ENCODE data around the gene ZNF189.

Gene ZNF189

GRCh38 chr9:101438523-101438922 lies 39.9 kb downstream of the ZNF189 start:
- TF ChIP-seq SPI1 (IDR thresholded peaks at IDR 0.05; ENCODE audit: borderline replicate concordance, low read depth), result no peak
- TF ChIP-seq CTCF (IDR thresholded peaks at IDR 0.05; ENCODE audit: insufficient read depth, low read length), result no peak
- no peak for TF ChIP-seq REST (IDR thresholded peaks at IDR 0.05; ENCODE audit: insufficient replicate concordance, low read depth)
- TF ChIP-seq GABPA (IDR thresholded peaks at IDR 0.05; ENCODE audit: low read depth), result no peak
- TF ChIP-seq POLR2AphosphoS5 (IDR thresholded peaks at IDR 0.05; ENCODE audit: low read depth), result no peak
- Histone ChIP-seq H3K27ac (replicated peaks) (no peak overlapping the region), H3K27me3 (ENCODE audit: insufficient read depth, poor library complexity, severe bottlenecking) (no peaks in the 10 kb centered on the region), H3K4me3 (replicated peaks; ENCODE audit: insufficient read depth, low read length) (no peak overlapping the region)
- DNase-seq (ENCODE audit: low read depth in 1 of 2, low spot score in 1 of 2), result no peak

- TF ChIP-seq REST (IDR thresholded peaks at IDR 0.05; ENCODE audit: insufficient replicate concordance, low read depth), result no peak
- TF ChIP-seq POLR2AphosphoS5 (IDR thresholded peaks at IDR 0.05; ENCODE audit: low read depth), result no peak
- no peak for TF ChIP-seq GABPA (IDR thresholded peaks at IDR 0.05; ENCODE audit: low read depth)
- no peak for TF ChIP-seq CTCF (IDR thresholded peaks at IDR 0.05; ENCODE audit: insufficient read depth, low read length)
- no peak for TF ChIP-seq SPI1 (IDR thresholded peaks at IDR 0.05; ENCODE audit: borderline replicate concordance, low read depth)
- DNase-seq (ENCODE audit: low read depth in 1 of 2, low spot score in 1 of 2), result no peak
- no peaks in the 10 kb centered on the region for H3K27me3 ChIP-seq (ENCODE audit: insufficient read depth, poor library complexity, severe bottlenecking)
- no peak overlapping the region for H3K4me3 ChIP-seq (replicated peaks; ENCODE audit: insufficient read depth, low read length)
- H3K27ac ChIP-seq (replicated peaks), result no peak overlapping the region
Measured at GRCh38 chr9:101440714-101441230, 42.1 kb downstream of the ZNF189 start.

- no peak for DNase-seq (ENCODE audit: low read depth in 1 of 2, low spot score in 1 of 2)
- TF ChIP-seq CTCF (IDR thresholded peaks at IDR 0.05; ENCODE audit: insufficient read depth, low read length) (no peak), GABPA (IDR thresholded peaks at IDR 0.05; ENCODE audit: low read depth) (no peak), SPI1 (IDR thresholded peaks at IDR 0.05; ENCODE audit: borderline replicate concordance, low read depth) (no peak), REST (IDR thresholded peaks at IDR 0.05; ENCODE audit: insufficient replicate concordance, low read depth) (no peak), POLR2AphosphoS5 (IDR thresholded peaks at IDR 0.05; ENCODE audit: low read depth) (no peak)
- H3K27ac ChIP-seq (replicated peaks), result no peak overlapping the region
- H3K4me3 ChIP-seq (replicated peaks; ENCODE audit: insufficient read depth, low read length), result no peak overlapping the region
- peaks cover 2% of the 10 kb centered on the region for H3K27me3 ChIP-seq (ENCODE audit: insufficient read depth, poor library complexity, severe bottlenecking)
Measured at GRCh38 chr9:101442318-101442717, 43.7 kb downstream of the ZNF189 start.
